CD4-positive, alpha-beta T cell treated with Interleukin-6 at 100 ng/mL for 8 hours (primary cell): ENCODE measurements around the gene USP31.
A peak's percentile ranks its signal among the peaks of the same experiment; 100 is the strongest.
"Not testable (repeated sequence)": the region's sequence is repeated elsewhere in the genome, so short reads cannot be mapped to it uniquely, and the experiment has no call there.

Experiments
- DNase-seq: peaks from one replicate; pipeline ENCODE4 v3.0.0-alpha.2; 2020; ENCODE audit warnings: mixed read lengths, low spot score

The USP31 gene

GRCh38 chr16:23156110-23156509 is 6.9 kb upstream of the USP31 start:
- DNase-seq = no peak

GRCh38 chr16:23155445-23156049 is 6.3 kb upstream of the USP31 start:
- DNase-seq = no peak

GRCh38 chr16:23152386-23153178 is 3.3 kb upstream of the USP31 start:
- DNase-seq = no peak

GRCh38 chr16:23149993-23150364 is 727 bp upstream of the USP31 start:
- no peak for DNase-seq

GRCh38 chr16:23148513-23149266 is 562 bp downstream of the USP31 start:
- DNase-seq = peak; percentile 29

GRCh38 chr16:23148166-23148512 is 1.1 kb downstream of the USP31 start:
- no peak for DNase-seq

GRCh38 chr16:23147666-23148065 is 1.6 kb downstream of the USP31 start:
- DNase-seq = no peak

GRCh38 chr16:23146877-23147601 is 2.2 kb downstream of the USP31 start:
- DNase-seq = no peak

- no peak for DNase-seq
Measured at GRCh38 chr16:23145608-23146007, 3.6 kb downstream of the USP31 start.

GRCh38 chr16:23145186-23145585 is 4.1 kb downstream of the USP31 start:
- no peak for DNase-seq

- DNase-seq = not testable (repeated sequence)
Measured at GRCh38 chr16:23144393-23144792, 4.9 kb downstream of the USP31 start.

GRCh38 chr16:23143391-23143790 is 5.9 kb downstream of the USP31 start:
- DNase-seq = no peak

GRCh38 chr16:23141959-23142740 is 7.1 kb downstream of the USP31 start:
- no peak for DNase-seq

GRCh38 chr16:23141500-23141899 is 7.8 kb downstream of the USP31 start:
- no peak for DNase-seq

- DNase-seq = no peak
Measured at GRCh38 chr16:23141033-23141432, 8.2 kb downstream of the USP31 start.

- DNase-seq = no peak
Measured at GRCh38 chr16:23140107-23140506, 9.1 kb downstream of the USP31 start.

GRCh38 chr16:23137818-23138217 is 11.4 kb downstream of the USP31 start:
- DNase-seq = no peak

- DNase-seq = no peak
Measured at GRCh38 chr16:23137256-23137655, 12.0 kb downstream of the USP31 start.

- DNase-seq = no peak
Measured at GRCh38 chr16:23134274-23134673, 15.0 kb downstream of the USP31 start.

- no peak for DNase-seq
Measured at GRCh38 chr16:23132775-23133463, 16.3 kb downstream of the USP31 start.
